HEK293 (cell line): ENCODE results near the gene SLC22A3.
"Not testable (repeated sequence)": the region's sequence is repeated elsewhere in the genome, so short reads cannot be mapped to it uniquely, and the experiment has no call there.

Experiments
- CTCF ChIA-PET: fragments of 350-600 bp; formaldehyde crosslinking; extraction: SDS; loops from one replicate; lab custom pipeline; 2021; ENCODE audit warnings: antibody characterized with exemption; lab: Yijun Ruan, JAX
- POLR2A ChIA-PET: fragments of 300-600 bp; formaldehyde crosslinking; extraction: SDS; loops from one replicate; lab custom pipeline; 2020; ENCODE audit warnings: antibody characterized with exemption, inconsistent platforms; lab: Yijun Ruan, JAX
- H3K27ac ChIP-seq: fragments of 200-500 bp; sonication (Bioruptor generic); 2 replicates; pipeline ENCODE4 v1.5.1; 2014; ENCODE audit warnings: low read depth, low read length, control low read depth, inconsistent platforms; ENCODE audit errors: extremely low read depth
- H3K36me3 ChIP-seq, 2 experiments: fragments of 200-500 bp in 1 of 2; sonication (Bioruptor generic) in 1 of 2; 1 replicate in 1 of 2; 2 replicates in 1 of 2; pipeline ENCODE4 v1.5.1; 2014 to 2017; ENCODE audit warnings: inconsistent platforms in 2 of 2, low read length in 2 of 2; ENCODE audit not compliant: control insufficient read depth in 2 of 2, insufficient read depth in 1 of 2
- H3K4me1 ChIP-seq: fragments of 200-500 bp; sonication (Bioruptor generic); 2 replicates; pipeline ENCODE4 v1.5.1; 2014; ENCODE audit warnings: mild to moderate bottlenecking, low read length, inconsistent platforms; ENCODE audit not compliant: control insufficient read depth, insufficient read depth
- H3K4me3 ChIP-seq: 2 replicates; pipeline ENCODE4 v1.5.1; 2011; ENCODE audit warnings: low read depth, mild to moderate bottlenecking, control low read depth, low read length, moderate library complexity
- H3K9me3 ChIP-seq: fragments of 200-500 bp; sonication (Bioruptor generic); 2 replicates; pipeline ENCODE4 v1.5.1; 2014; ENCODE audit warnings: low read depth, low read length, inconsistent platforms; ENCODE audit not compliant: control insufficient read depth, insufficient read depth
- FEZF1 ChIP-seq: fragments of 450-650 bp; formaldehyde crosslinking; IDR thresholded peaks from 2 replicates; pipeline ENCODE4 v1.5.1; 2016; ENCODE audit warnings: missing biosample characterization, missing genetic modification characterization
- IKZF3 ChIP-seq: fragments of 450-650 bp; IDR thresholded peaks from 2 replicates; pipeline ENCODE4 v1.5.0; 2018; ENCODE audit warnings: missing biosample characterization, mild to moderate bottlenecking, missing genetic modification characterization, moderate library complexity
- SCRT2 ChIP-seq: fragments of 450-650 bp; formaldehyde crosslinking; IDR thresholded peaks from 2 replicates; pipeline ENCODE4 v1.5.1; 2016; ENCODE audit warnings: missing biosample characterization, missing genetic modification characterization
- TRIM28 ChIP-seq: IDR thresholded peaks from 2 replicates; pipeline ENCODE4 v1.6.1; 2011; ENCODE audit warnings: low read length, control low read depth, borderline replicate concordance
- ZBTB20 ChIP-seq: fragments of 450-650 bp; formaldehyde crosslinking; IDR thresholded peaks from 2 replicates; pipeline ENCODE4 v1.5.1; 2016; ENCODE audit warnings: missing biosample characterization, missing genetic modification characterization
- ZBTB21 ChIP-seq: fragments of 450-650 bp; formaldehyde crosslinking; IDR thresholded peaks from 2 replicates; pipeline ENCODE4 v1.5.1; 2017; ENCODE audit warnings: missing biosample characterization, missing genetic modification characterization
- ZBTB48 ChIP-seq: fragments of 450-650 bp; formaldehyde crosslinking; IDR thresholded peaks from 2 replicates; pipeline ENCODE4 v1.5.1; 2016; ENCODE audit warnings: missing biosample characterization, missing genetic modification characterization
- ZBTB7A ChIP-seq: fragments of 450-650 bp; formaldehyde crosslinking; IDR thresholded peaks from 2 replicates; pipeline ENCODE4 v1.5.1; 2016; ENCODE audit warnings: low read depth, missing biosample characterization, missing genetic modification characterization
- ZFHX2 ChIP-seq: fragments of 450-650 bp; formaldehyde crosslinking; conservative IDR thresholded peaks from 2 replicates; pipeline ENCODE4 v1.5.1; 2016; ENCODE audit warnings: missing biosample characterization, missing genetic modification characterization
- ZFP41 ChIP-seq: fragments of 450-650 bp; formaldehyde crosslinking; IDR thresholded peaks from 2 replicates; pipeline ENCODE4 v1.5.1; 2016; ENCODE audit warnings: missing biosample characterization, missing genetic modification characterization, borderline replicate concordance
- ZNF157 ChIP-seq: fragments of 450-650 bp; formaldehyde crosslinking; IDR thresholded peaks from 2 replicates; pipeline ENCODE4 v1.5.1; 2016; ENCODE audit warnings: missing biosample characterization, missing genetic modification characterization
- ZNF175 ChIP-seq: fragments of 450-650 bp; formaldehyde crosslinking; IDR thresholded peaks from 2 replicates; pipeline ENCODE4 v1.5.1; 2016; ENCODE audit warnings: missing biosample characterization, missing genetic modification characterization
- ZNF2 ChIP-seq: fragments of 450-650 bp; formaldehyde crosslinking; IDR thresholded peaks from 2 replicates; pipeline ENCODE4 v1.5.1; 2016; ENCODE audit warnings: missing biosample characterization, missing genetic modification characterization
- ZNF394 ChIP-seq: fragments of 450-650 bp; formaldehyde crosslinking; IDR thresholded peaks from 2 replicates; pipeline ENCODE4 v1.5.1; 2016; ENCODE audit warnings: missing biosample characterization, missing genetic modification characterization, mild to moderate bottlenecking, moderate library complexity, borderline replicate concordance
- ZNF423 ChIP-seq: fragments of 450-650 bp; formaldehyde crosslinking; IDR thresholded peaks from 2 replicates; pipeline ENCODE4 v1.5.1; 2016; ENCODE audit warnings: missing biosample characterization, missing genetic modification characterization
- ZNF426 ChIP-seq: fragments of 450-650 bp; formaldehyde crosslinking; IDR thresholded peaks from 2 replicates; pipeline ENCODE4 v1.5.1; 2017; ENCODE audit warnings: missing biosample characterization, missing genetic modification characterization, mild to moderate bottlenecking, inconsistent platforms, moderate library complexity
- ZNF433 ChIP-seq: fragments of 450-650 bp; formaldehyde crosslinking; IDR thresholded peaks from 2 replicates; pipeline ENCODE4 v1.5.1; 2016; ENCODE audit warnings: missing biosample characterization, missing genetic modification characterization, low read depth
- ZNF501 ChIP-seq: fragments of 450-650 bp; formaldehyde crosslinking; IDR thresholded peaks from 2 replicates; pipeline ENCODE4 v1.5.1; 2016; ENCODE audit warnings: missing biosample characterization, missing genetic modification characterization
- ZNF560 ChIP-seq: fragments of 450-650 bp; formaldehyde crosslinking; IDR thresholded peaks from 2 replicates; pipeline ENCODE4 v1.5.1; 2017; ENCODE audit warnings: missing biosample characterization, missing genetic modification characterization, borderline replicate concordance
- ZNF623 ChIP-seq: fragments of 450-650 bp; formaldehyde crosslinking; IDR thresholded peaks from 2 replicates; pipeline ENCODE4 v1.5.1; 2016; ENCODE audit warnings: missing biosample characterization, missing genetic modification characterization
- TF ChIP-seq, protein P1 (sequence below): fragments of 450-650 bp; formaldehyde crosslinking; IDR thresholded peaks from 2 replicates; pipeline ENCODE4 v1.5.1; 2016; ENCODE audit warnings: missing biosample characterization, missing genetic modification characterization
- TF ChIP-seq, protein P2 (sequence below): fragments of 450-650 bp; formaldehyde crosslinking; IDR thresholded peaks from 2 replicates; pipeline ENCODE4 v1.5.1; 2016; ENCODE audit warnings: missing biosample characterization, missing genetic modification characterization
- TF ChIP-seq, protein P3 (sequence below): fragments of 450-650 bp; formaldehyde crosslinking; IDR thresholded peaks from 2 replicates; pipeline ENCODE4 v1.5.1; 2016; ENCODE audit warnings: missing biosample characterization, missing genetic modification characterization

SLC22A3 gene

DNA sequence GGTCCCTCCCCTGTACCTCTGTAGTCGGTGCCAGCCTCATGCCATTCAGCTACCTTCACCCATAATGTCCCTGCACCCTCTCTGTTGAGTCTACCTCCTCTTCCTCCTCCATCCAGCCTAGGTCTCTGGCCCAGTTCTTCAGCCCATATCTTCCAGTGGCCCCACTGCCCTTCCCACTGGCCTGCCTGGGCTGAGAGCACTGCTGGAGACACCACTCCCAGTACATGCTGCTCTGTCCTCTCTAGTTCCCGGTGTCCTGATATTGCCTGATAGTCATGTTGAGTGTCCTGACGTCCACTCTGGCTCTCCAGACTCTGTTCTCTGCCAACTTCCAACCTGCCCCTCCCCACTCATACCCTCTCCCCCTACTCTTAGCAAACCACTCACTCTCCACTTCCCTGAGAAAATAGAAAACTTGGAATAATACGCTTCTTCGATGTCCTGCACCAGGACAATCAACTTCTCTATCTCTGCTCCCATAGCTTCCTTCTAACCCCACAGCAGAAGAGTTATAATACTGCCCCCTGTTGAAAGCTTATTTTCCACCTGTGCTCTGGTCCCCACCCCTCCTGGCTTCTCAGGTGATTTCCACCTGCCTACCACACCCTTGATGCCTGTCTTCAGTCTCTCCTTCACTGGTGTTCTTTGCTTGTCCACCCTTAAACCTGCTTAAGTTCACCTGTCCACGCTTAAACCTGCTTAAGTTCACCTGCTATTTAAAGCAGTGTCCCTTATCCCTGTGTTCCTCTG lies 19.8 kb downstream of the SLC22A3 start:
- ChIA-PET CTCF (interaction anchor here (0.6 to 1.3 kb wide), 4 partner anchors 9 to 279 kb away, joined by 3 to 5 read pairs (median 3); no protein-coding TSS in a partner anchor), POLR2A (no interaction called here)
- TF ChIP-seq, protein P1, sequence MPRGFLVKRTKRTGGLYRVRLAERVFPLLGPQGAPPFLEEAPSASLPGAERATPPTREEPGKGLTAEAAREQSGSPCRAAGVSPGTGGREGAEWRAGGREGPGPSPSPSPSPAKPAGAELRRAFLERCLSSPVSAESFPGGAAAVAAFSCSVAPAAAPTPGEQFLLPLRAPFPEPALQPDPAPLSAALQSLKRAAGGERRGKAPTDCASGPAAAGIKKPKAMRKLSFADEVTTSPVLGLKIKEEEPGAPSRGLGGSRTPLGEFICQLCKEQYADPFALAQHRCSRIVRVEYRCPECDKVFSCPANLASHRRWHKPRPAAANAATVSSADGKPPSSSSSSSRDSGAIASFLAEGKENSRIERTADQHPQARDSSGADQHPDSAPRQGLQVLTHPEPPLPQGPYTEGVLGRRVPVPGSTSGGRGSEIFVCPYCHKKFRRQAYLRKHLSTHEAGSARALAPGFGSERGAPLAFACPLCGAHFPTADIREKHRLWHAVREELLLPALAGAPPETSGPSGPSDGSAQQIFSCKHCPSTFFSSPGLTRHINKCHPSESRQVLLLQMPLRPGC (tag by site-specific recombination): no peak
- no peak for TF ChIP-seq ZBTB48 (tag by site-specific recombination)
- TF ChIP-seq ZNF433 (tag by site-specific recombination): no peak
- no peak for TF ChIP-seq TRIM28
- no peak for TF ChIP-seq ZBTB21 (tag by site-specific recombination)
- TF ChIP-seq ZNF560 (tag by site-specific recombination): no peak
- TF ChIP-seq ZNF2 (tag by site-specific recombination): no peak
- TF ChIP-seq ZNF426: no peak
- no peak for TF ChIP-seq ZFP41
- no peak for TF ChIP-seq ZNF157 (tag by site-specific recombination)
- TF ChIP-seq ZBTB7A (tag by site-specific recombination): no peak
- TF ChIP-seq ZBTB20 (tag by site-specific recombination): no peak
- TF ChIP-seq ZNF175 (tag by site-specific recombination): no peak
- no peak for TF ChIP-seq ZNF623 (tag by site-specific recombination)
- TF ChIP-seq ZNF423 (tag by site-specific recombination): no peak
- TF ChIP-seq, protein P2, sequence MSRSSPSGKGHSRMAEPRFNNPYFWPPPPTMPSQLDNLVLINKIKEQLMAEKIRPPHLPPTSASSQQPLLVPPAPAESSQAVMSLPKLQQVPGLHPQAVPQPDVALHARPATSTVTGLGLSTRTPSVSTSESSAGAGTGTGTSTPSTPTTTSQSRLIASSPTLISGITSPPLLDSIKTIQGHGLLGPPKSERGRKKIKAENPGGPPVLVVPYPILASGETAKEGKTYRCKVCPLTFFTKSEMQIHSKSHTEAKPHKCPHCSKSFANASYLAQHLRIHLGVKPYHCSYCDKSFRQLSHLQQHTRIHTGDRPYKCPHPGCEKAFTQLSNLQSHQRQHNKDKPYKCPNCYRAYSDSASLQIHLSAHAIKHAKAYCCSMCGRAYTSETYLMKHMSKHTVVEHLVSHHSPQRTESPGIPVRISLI (tag by site-specific recombination): no peak
- TF ChIP-seq ZFHX2 (tag by site-specific recombination): no peak
- no peak for TF ChIP-seq FEZF1 (tag by site-specific recombination)
- no peak for TF ChIP-seq SCRT2 (tag by site-specific recombination)
- no peak for TF ChIP-seq IKZF3
- Histone ChIP-seq H3K9me3 (no peaks in the 10 kb centered on the region), H3K27ac (no peak overlapping the region), H3K36me3 (no peaks in the 10 kb centered on the region), H3K4me1 (no peaks in the 10 kb centered on the region), H3K4me3 (no peak overlapping the region)

DNA sequence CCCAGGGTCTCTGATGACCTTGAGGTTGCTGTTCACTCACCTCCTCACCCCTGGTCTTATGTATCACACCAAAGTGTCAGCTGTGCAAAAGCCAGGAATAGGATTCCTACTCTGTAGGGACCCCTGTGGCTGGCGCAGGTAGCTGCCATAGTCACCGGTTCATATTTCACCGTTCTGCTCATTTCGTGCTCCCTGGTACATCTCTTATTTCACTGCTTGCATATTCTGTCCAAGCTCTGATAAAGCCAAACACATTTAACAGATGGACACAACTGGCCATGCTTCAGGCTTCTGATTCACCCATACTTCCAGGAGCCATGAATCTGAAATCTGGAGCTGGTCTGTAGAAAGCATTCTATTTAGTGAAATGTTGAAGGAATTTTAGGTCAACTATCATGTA lies 20.5 kb downstream of the SLC22A3 start:
- ChIA-PET POLR2A (no interaction called here), CTCF (interaction anchor here (0.6 to 1.3 kb wide), 4 partner anchors 9 to 280 kb away, joined by 3 to 5 read pairs (median 3); no protein-coding TSS in a partner anchor)
- H3K27ac ChIP-seq: no peak overlapping the region
- TF ChIP-seq FEZF1 (tag by site-specific recombination) (no peak), ZNF394 (no peak), ZNF501 (tag by site-specific recombination) (no peak)
- TF ChIP-seq, protein P3, sequence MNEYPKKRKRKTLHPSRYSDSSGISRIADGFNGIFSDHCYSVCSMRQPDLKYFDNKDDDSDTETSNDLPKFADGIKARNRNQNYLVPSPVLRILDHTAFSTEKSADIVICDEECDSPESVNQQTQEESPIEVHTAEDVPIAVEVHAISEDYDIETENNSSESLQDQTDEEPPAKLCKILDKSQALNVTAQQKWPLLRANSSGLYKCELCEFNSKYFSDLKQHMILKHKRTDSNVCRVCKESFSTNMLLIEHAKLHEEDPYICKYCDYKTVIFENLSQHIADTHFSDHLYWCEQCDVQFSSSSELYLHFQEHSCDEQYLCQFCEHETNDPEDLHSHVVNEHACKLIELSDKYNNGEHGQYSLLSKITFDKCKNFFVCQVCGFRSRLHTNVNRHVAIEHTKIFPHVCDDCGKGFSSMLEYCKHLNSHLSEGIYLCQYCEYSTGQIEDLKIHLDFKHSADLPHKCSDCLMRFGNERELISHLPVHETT (tag by site-specific recombination): no peak
- no peaks in the 10 kb centered on the region for H3K36me3 ChIP-seq
- H3K4me1 ChIP-seq: no peaks in the 10 kb centered on the region
- H3K9me3 ChIP-seq: no peaks in the 10 kb centered on the region
- no peak overlapping the region for H3K4me3 ChIP-seq

DNA sequence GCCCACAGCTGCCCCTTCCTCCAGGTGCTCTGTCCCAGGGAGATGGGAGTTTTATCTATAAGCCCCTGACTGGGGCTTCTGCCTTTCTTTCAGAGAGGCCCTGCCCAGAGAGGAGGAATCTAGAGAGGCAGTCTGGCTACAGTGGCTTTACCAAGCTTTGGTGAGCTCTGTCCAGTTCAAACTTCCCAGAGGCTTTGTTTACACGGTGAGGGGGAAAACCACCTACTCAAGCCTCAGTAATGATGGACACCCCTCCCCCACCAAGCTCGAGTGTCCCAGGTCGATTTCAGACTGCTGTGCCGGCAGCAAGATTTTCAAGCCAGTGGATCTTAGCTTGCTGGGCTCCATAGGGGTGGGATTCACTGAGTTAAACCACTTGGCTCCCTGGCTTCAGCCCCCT lies 25.4 kb downstream of the SLC22A3 start:
- CTCF ChIA-PET: interaction anchor here (0.7 kb wide), 1 partner anchor 53 kb away, joined by 3 read pairs; no protein-coding TSS in a partner anchor
- H3K4me1 ChIP-seq, H3K27ac ChIP-seq, H3K9me3 ChIP-seq, H3K36me3 ChIP-seq, H3K4me3 ChIP-seq, POLR2A ChIA-PET: not testable (repeated sequence)
